SK-N-SH (cell line): Measurements from ENCODE around the gene ZHX3. TPM values are rescaled to one million over a fixed set of nuclear protein-coding genes. Genes with fewer than 3 reads are reported as not detected.

ENCODE experiments used
- CTCF ChIA-PET: fragments of 300-600, 350-600 bp; formaldehyde crosslinking; extraction: SDS; loops from one replicate; lab custom pipeline; 2021; lab: Yijun Ruan, JAX
- POLR2A ChIA-PET: fragments of 350-600 bp; sonication (Branson Sonifier 250); formaldehyde crosslinking; extraction: SDS; loops from one replicate; lab custom pipeline; 2020; ENCODE audit warnings: antibody characterized with exemption, inconsistent platforms; lab: Yijun Ruan, JAX
- DNase-seq: peaks from one replicate; pipeline ENCODE4 v3.0.0; 2012
- H2AFZ ChIP-seq: fragments of 200-600 bp; sonication (generic); 2 replicates; pipeline ENCODE4 v1.8.1; 2016; ENCODE audit warnings: antibody characterized with exemption, mild to moderate bottlenecking, low read depth
- H3F3A ChIP-seq: fragments of 200-600 bp; sonication (generic); replicated peaks from 2 replicates; pipeline ENCODE3; 2016; ENCODE audit warnings: antibody characterized with exemption, mild to moderate bottlenecking; ENCODE audit not compliant: insufficient read depth
- H3K27ac ChIP-seq, 2 experiments: fragments of 200-500 bp in 1 of 2; fragments of 200-600 bp in 1 of 2; sonication (Bioruptor generic) in 1 of 2; sonication (generic), shearing (Covaris generic) in 1 of 2; 2 replicates each; pipeline versions ENCODE4 v1.5.1 to v1.6.1; 2014 to 2016; ENCODE audit warnings: low read depth in 2 of 2, inconsistent platforms in 1 of 2, low read length in 1 of 2, mild to moderate bottlenecking in 1 of 2, mixed read lengths in 1 of 2
- H3K27me3 ChIP-seq: fragments of 200-600 bp; sonication (generic), shearing (Covaris generic); 2 replicates; pipeline ENCODE4 v1.6.1; 2016; ENCODE audit warnings: mixed run types; ENCODE audit not compliant: insufficient read depth
- H3K36me3 ChIP-seq, 2 experiments: fragments of 200-500 bp in 1 of 2; fragments of 200-600 bp in 1 of 2; sonication (Bioruptor generic) in 1 of 2; sonication (generic) in 1 of 2; replicated peaks in 1 of 2; 2 replicates each; pipeline versions ENCODE3 to v1.5.1; 2014 to 2016; ENCODE audit warnings: low read length in 1 of 2, mild to moderate bottlenecking in 1 of 2; ENCODE audit not compliant: insufficient read depth in 2 of 2, control insufficient read depth in 1 of 2
- H3K4me1 ChIP-seq, 2 experiments: fragments of 200-500 bp in 1 of 2; fragments of 200-600 bp in 1 of 2; sonication (Bioruptor generic) in 1 of 2; sonication (generic), shearing (Covaris generic) in 1 of 2; 2 replicates each; pipeline versions ENCODE4 v1.5.1 to v1.6.1; 2014 to 2016; ENCODE audit warnings: low read depth in 1 of 2, low read length in 1 of 2, mixed run types in 1 of 2; ENCODE audit not compliant: insufficient read depth in 2 of 2, control insufficient read depth in 1 of 2
- H3K4me2 ChIP-seq: fragments of 200-600 bp; sonication (generic), shearing (Covaris generic); 2 replicates; pipeline ENCODE4 v1.6.1; 2017; ENCODE audit warnings: mixed run types
- H3K4me3 ChIP-seq, 2 experiments: fragments of 200-500 bp in 1 of 2; fragments of 200-600 bp in 1 of 2; sonication (Bioruptor generic) in 1 of 2; sonication (generic), shearing (Covaris generic) in 1 of 2; 2 replicates each; pipeline versions ENCODE4 v1.5.1 to v1.8.1; 2014 to 2016; ENCODE audit warnings: low read depth in 2 of 2, inconsistent platforms in 1 of 2, low read length in 1 of 2, mild to moderate bottlenecking in 1 of 2, mixed read lengths in 1 of 2, moderate library complexity in 1 of 2
- H3K79me2 ChIP-seq: fragments of 200-600 bp; sonication (generic); 2 replicates; pipeline ENCODE4 v1.8.1; 2017; ENCODE audit warnings: mild to moderate bottlenecking; ENCODE audit not compliant: insufficient read depth
- H3K9ac ChIP-seq: fragments of 200-600 bp; sonication (generic); 2 replicates; pipeline ENCODE4 v1.6.1; 2017; ENCODE audit warnings: mixed run types
- H3K9me2 ChIP-seq: fragments of 200-600 bp; sonication (generic); 2 replicates; pipeline ENCODE4 v1.6.1; 2017; ENCODE audit warnings: mixed run types
- H3K9me3 ChIP-seq: fragments of 200-600 bp; sonication (generic); 2 replicates; pipeline ENCODE4 v1.6.1; 2017; ENCODE audit warnings: mixed run types, mild to moderate bottlenecking, moderate library complexity
- H4K20me1 ChIP-seq: fragments of 200-600 bp; sonication (generic); 2 replicates; pipeline ENCODE4 v1.6.1; 2017; ENCODE audit warnings: mild to moderate bottlenecking, mixed run types; ENCODE audit not compliant: insufficient read depth
- CTCF ChIP-seq: fragments of 200-600 bp; sonication (generic); IDR thresholded peaks from 2 replicates; pipeline ENCODE4 v1.6.1; 2017; ENCODE audit warnings: antibody characterized with exemption, mild to moderate bottlenecking, moderate library complexity
- EP300 ChIP-seq, 2 experiments: IDR thresholded peaks; 2 replicates each; pipeline versions ENCODE4 v1.4.0 to v1.6.1; 2012; ENCODE audit warnings: borderline replicate concordance in 1 of 2, low read depth in 1 of 2, low read length in 1 of 2
- FOXM1 ChIP-seq: IDR thresholded peaks from 2 replicates; pipeline ENCODE4 v1.4.0; 2012; ENCODE audit warnings: low read depth, mild to moderate bottlenecking
- JUND ChIP-seq: IDR thresholded peaks from 2 replicates; pipeline ENCODE4 v1.4.0; 2012
- NFIC ChIP-seq: IDR thresholded peaks from 2 replicates; pipeline ENCODE4 v1.4.0; 2012; ENCODE audit warnings: borderline replicate concordance
- RAD21 ChIP-seq: IDR thresholded peaks from 2 replicates; pipeline ENCODE4 v1.6.1; 2012; ENCODE audit warnings: mild to moderate bottlenecking, low read length
- RCOR1 ChIP-seq: fragments of 150-350 bp; IDR thresholded peaks from 2 replicates; pipeline ENCODE4 v1.6.1; 2017; ENCODE audit warnings: antibody characterized with exemption, low read length
- RXRA ChIP-seq: IDR thresholded peaks from 2 replicates; pipeline ENCODE4 v1.4.0; 2012; ENCODE audit warnings: low read depth, mild to moderate bottlenecking, borderline replicate concordance
- TAF1 ChIP-seq: IDR thresholded peaks from 2 replicates; pipeline ENCODE4 v1.6.1; 2012; ENCODE audit warnings: low read depth, mild to moderate bottlenecking, low read length, moderate library complexity, borderline replicate concordance
- YY1 ChIP-seq: IDR thresholded peaks from 2 replicates; pipeline ENCODE4 v1.4.0; 2012; ENCODE audit warnings: low read depth, mild to moderate bottlenecking
- ZBTB33 ChIP-seq: IDR thresholded peaks from 2 replicates; pipeline ENCODE4 v1.4.0; 2012; ENCODE audit warnings: low read depth, borderline replicate concordance
- WGBS: methylation state at CpG from one replicate; pipeline ENCODE4 v1.1.6; 2017; ENCODE audit warnings: low lambda C conversion rate; 5-methylcytosine and 5-hydroxymethylcytosine counted together
- polyA plus RNA-seq, 3 experiments: library from polyadenylated mRNA; depleted of rRNA; stranded (reverse); fragments of >200 nt; gene quantifications; 2 replicates each; pipeline ENCODE4 v1.2.3, GENCODE V29; 2012

Gene ZHX3
- polyA plus RNA-seq, 1 of the 3 experiments (the other 2 are of a cell fraction) = 6.0 TPM

GRCh38 chr20:41342474-41343464, 25.2 kb upstream of the ZHX3 start:
- no peaks in the 10 kb centered on the region for H3F3A ChIP-seq
- WGBS = 84% methylated on average over 6 of the region's 9 CpGs
- H3K9me2 ChIP-seq = no peaks in the 10 kb centered on the region
- H3K9me3 ChIP-seq = no peaks in the 10 kb centered on the region
- H3K9ac ChIP-seq = no peak overlapping the region
- POLR2A ChIA-PET = no interaction called here
- H3K4me1 ChIP-seq = peaks cover 0 to 5% of the 10 kb centered on the region in 2 experiments; a peak in 1 of 4 replicates
- H3K27ac ChIP-seq = no peak overlapping the region
- TF ChIP-seq CTCF (no peak), RAD21 (no peak), ZBTB33 (no peak), JUND (no peak), TAF1 (no peak), RXRA (no peak), YY1 (no peak), FOXM1 (no peak), NFIC (no peak)
- TF ChIP-seq, all 33 proteins: peak for 0
- CTCF ChIA-PET = interaction anchor here (0.6 to 9.6 kb wide), 4 partner anchors 10 to 831 kb away, joined by 3 to 112 read pairs (median 8); no protein-coding TSS in a partner anchor
- DNase-seq = no peak
- H4K20me1 ChIP-seq = no peaks in the 10 kb centered on the region
- H3K36me3 ChIP-seq = no peaks in the 10 kb centered on the region
- no peaks in the 10 kb centered on the region for H3K79me2 ChIP-seq
- no peak overlapping the region for H3K4me3 ChIP-seq
- no peaks in the 10 kb centered on the region for H3K27me3 ChIP-seq
- no peak overlapping the region for H2AFZ ChIP-seq
- no peak overlapping the region for H3K4me2 ChIP-seq

- peak within 1 kb of the TSS in 1 of 2 experiments; percentile 46; a peak in 1 of 4 replicates for H3K4me3 ChIP-seq
- POLR2A ChIA-PET = no interaction called here
- no peaks in the 10 kb centered on the region for H4K20me1 ChIP-seq
- H3K9me3 ChIP-seq = no peaks in the 10 kb centered on the region
- TF ChIP-seq RCOR1 (no peak), NFIC (no peak), EP300 (IDR thresholded peaks at IDR 0.05; ENCODE audit: borderline replicate concordance in 1 of 2, low read depth in 1 of 2, low read length in 1 of 2) (no peak)
- peaks cover 0 to 5% of the 10 kb centered on the region in 2 experiments; a peak in 1 of 4 replicates for H3K4me1 ChIP-seq
- 50% methylated on average over 22 of the region's 33 CpGs for WGBS
- CTCF ChIA-PET = interaction anchor here (0.6 to 9.6 kb wide), 46 partner anchors 10 to 394 kb away, joined by 3 to 112 read pairs (median 5); partner anchors contain the start of gene ZHX3
- no peaks in the 10 kb centered on the region for H3K27me3 ChIP-seq
- peak; percentile 84 for DNase-seq
- H3K9ac ChIP-seq = no peak within 1 kb of the TSS
- H3K79me2 ChIP-seq = no peaks in the 10 kb centered on the region
- H3K36me3 ChIP-seq = no peaks in the 10 kb centered on the region
- no peak within 1 kb of the TSS for H3K27ac ChIP-seq
- H3K4me2 ChIP-seq = peak within 1 kb of the TSS; percentile 31
- H2AFZ ChIP-seq = peak within 1 kb of the TSS; percentile 75
- H3F3A ChIP-seq = no peaks in the 10 kb centered on the region
- H3K9me2 ChIP-seq = no peaks in the 10 kb centered on the region
Observed at GRCh38 chr20:41340327-41341055, 23.0 kb upstream of the ZHX3 start, which contains the start of gene LPIN3. TSS of gene LPIN3 (plus strand) at chr20:41340821. CDS start at chr20:41345804, 4,983 bp downstream.
